Effector memory CD8-positive, alpha-beta T cell (primary cell): Measurements from ENCODE around the gene XPNPEP1.

Experiments used
- ATAC-seq: fragments of 150-1000 bp; cut with Tn5 transposase; replicated peaks from 2 replicates; pipeline ENCODE4 v1.10.0; 2021; ENCODE audit warnings: mild to moderate bottlenecking, moderate library complexity
- DNase-seq, 3 experiments: peaks; one replicate each; pipeline ENCODE4 v3.0.0; 2021
- H3K27ac Mint-ChIP-seq, 2 donors: one replicate each; pipeline ENCODE4 v1.8.0; 2022; ENCODE audit warnings: mild to moderate bottlenecking in 2 of 2, mixed read lengths in 2 of 2, moderate library complexity in 2 of 2
- H3K27me3 Mint-ChIP-seq, 2 donors: one replicate each; pipeline ENCODE4 v1.8.0; 2022; ENCODE audit warnings: mixed read lengths in 2 of 2
- H3K36me3 Mint-ChIP-seq: one replicate; pipeline ENCODE4 v1.8.0; 2022; ENCODE audit warnings: mild to moderate bottlenecking, moderate library complexity, mixed read lengths; ENCODE audit not compliant: insufficient read depth
- H3K4me1 Mint-ChIP-seq, 2 donors: one replicate each; pipeline ENCODE4 v1.8.0; 2022; ENCODE audit warnings: low read depth in 2 of 2, mixed read lengths in 2 of 2
- H3K4me3 Mint-ChIP-seq, 2 donors: one replicate each; pipeline ENCODE4 v1.8.0; 2022; ENCODE audit warnings: mild to moderate bottlenecking in 2 of 2, mixed read lengths in 2 of 2, moderate library complexity in 2 of 2
- H3K9me3 Mint-ChIP-seq, 2 donors: one replicate each; pipeline ENCODE4 v1.8.0; 2022; ENCODE audit warnings: mixed read lengths in 2 of 2

XPNPEP1 gene

GRCh38 chr10:109940117-109940516 is 16.8 kb upstream of the XPNPEP1 start:
- Mint-ChIP-seq H3K9me3 (no peaks in the 10 kb centered on the region), H3K4me1 (peaks cover 22 to 38% of the 10 kb centered on the region in 2 donors), H3K4me3 (no peak overlapping the region), H3K36me3 (no peaks in the 10 kb centered on the region), H3K27ac (no peak overlapping the region), H3K27me3 (no peaks in the 10 kb centered on the region)
- ATAC-seq (no peak), DNase-seq (no peak)

- Mint-ChIP-seq H3K4me3 (no peak overlapping the region), H3K4me1 (peaks cover 27 to 43% of the 10 kb centered on the region in 2 donors), H3K36me3 (no peaks in the 10 kb centered on the region), H3K27ac (peak overlapping the region in 1 of 2 donors; percentile 72), H3K9me3 (no peaks in the 10 kb centered on the region), H3K27me3 (no peaks in the 10 kb centered on the region)
- ATAC-seq (no peak), DNase-seq (no peak)
Observed at GRCh38 chr10:109939315-109939961, 16.1 kb upstream of the XPNPEP1 start.

- no peak for DNase-seq
- H3K27me3 Mint-ChIP-seq, result no peaks in the 10 kb centered on the region
- H3K36me3 Mint-ChIP-seq, result no peaks in the 10 kb centered on the region
- no peak for ATAC-seq
- H3K9me3 Mint-ChIP-seq, result no peaks in the 10 kb centered on the region
- H3K27ac Mint-ChIP-seq, result peak overlapping the region in 1 of 2 donors; percentile 93
- H3K4me1 Mint-ChIP-seq, result peaks cover 33 to 50% of the 10 kb centered on the region in 2 donors
- H3K4me3 Mint-ChIP-seq, result no peak overlapping the region
Observed at GRCh38 chr10:109937460-109938065, 14.3 kb upstream of the XPNPEP1 start.

GRCh38 chr10:109934958-109935793 is 11.9 kb upstream of the XPNPEP1 start:
- Mint-ChIP-seq H3K27me3 (no peaks in the 10 kb centered on the region), H3K9me3 (no peaks in the 10 kb centered on the region), H3K36me3 (no peaks in the 10 kb centered on the region), H3K4me1 (peaks cover 33 to 50% of the 10 kb centered on the region in 2 donors), H3K27ac (peak overlapping the region; percentile 85 to 93), H3K4me3 (peak overlapping the region; percentile 60 to 69)
- DNase-seq (no peak), ATAC-seq (no peak)

- ATAC-seq (peak; percentile 91), DNase-seq (peak; percentile 40 to 55 (median 43))
- Mint-ChIP-seq H3K27ac (peak overlapping the region; percentile 85 to 93), H3K27me3 (no peaks in the 10 kb centered on the region), H3K4me3 (peak overlapping the region; percentile 60 to 69), H3K9me3 (no peaks in the 10 kb centered on the region), H3K4me1 (peaks cover 33 to 44% of the 10 kb centered on the region in 2 donors), H3K36me3 (no peaks in the 10 kb centered on the region)
Observed at GRCh38 chr10:109933984-109934565, 10.8 kb upstream of the XPNPEP1 start.

GRCh38 chr10:109932968-109933367 is 9.7 kb upstream of the XPNPEP1 start:
- H3K4me3 Mint-ChIP-seq, result peak overlapping the region in 1 of 2 donors; percentile 69
- no peaks in the 10 kb centered on the region for H3K27me3 Mint-ChIP-seq
- ATAC-seq, result no peak

GRCh38 chr10:109932391-109932790 is 9.1 kb upstream of the XPNPEP1 start:
- no peaks in the 10 kb centered on the region for H3K36me3 Mint-ChIP-seq
- peaks cover 30 to 36% of the 10 kb centered on the region in 2 donors for H3K4me1 Mint-ChIP-seq
- DNase-seq (no peak), ATAC-seq (no peak)
- no peaks in the 10 kb centered on the region for H3K9me3 Mint-ChIP-seq
- no peak overlapping the region for H3K4me3 Mint-ChIP-seq
- H3K27me3 Mint-ChIP-seq, result no peaks in the 10 kb centered on the region
- H3K27ac Mint-ChIP-seq, result peak overlapping the region in 1 of 2 donors; percentile 12

More at GRCh38 chr10:109932968-109933367, 9.7 kb upstream of the XPNPEP1 start:
- peak overlapping the region in 1 of 2 donors; percentile 93 for H3K27ac Mint-ChIP-seq
- H3K4me1 Mint-ChIP-seq, result peaks cover 33 to 36% of the 10 kb centered on the region in 2 donors
- no peak for DNase-seq
- H3K36me3 Mint-ChIP-seq, result no peaks in the 10 kb centered on the region
- H3K9me3 Mint-ChIP-seq, result no peaks in the 10 kb centered on the region

- Mint-ChIP-seq H3K4me1 (peaks cover 26 to 33% of the 10 kb centered on the region in 2 donors), H3K27me3 (no peaks in the 10 kb centered on the region), H3K27ac (peak overlapping the region in 1 of 2 donors; percentile 12), H3K9me3 (no peaks in the 10 kb centered on the region), H3K4me3 (no peak overlapping the region), H3K36me3 (no peaks in the 10 kb centered on the region)
- DNase-seq (no peak), ATAC-seq (no peak)
Observed at GRCh38 chr10:109931163-109931562, 7.9 kb upstream of the XPNPEP1 start.

GRCh38 chr10:109929501-109930219 is 6.3 kb upstream of the XPNPEP1 start:
- Mint-ChIP-seq H3K36me3 (no peaks in the 10 kb centered on the region), H3K4me3 (no peak overlapping the region), H3K9me3 (no peaks in the 10 kb centered on the region), H3K27ac (no peak overlapping the region), H3K27me3 (no peaks in the 10 kb centered on the region), H3K4me1 (peaks cover 14 to 19% of the 10 kb centered on the region in 2 donors)
- ATAC-seq (no peak), DNase-seq (no peak)

GRCh38 chr10:109928475-109928891 is 5.2 kb upstream of the XPNPEP1 start:
- H3K4me3 Mint-ChIP-seq, result no peak overlapping the region
- ATAC-seq, result no peak
- H3K36me3 Mint-ChIP-seq, result no peaks in the 10 kb centered on the region
- no peak overlapping the region for H3K27ac Mint-ChIP-seq
- H3K9me3 Mint-ChIP-seq, result no peaks in the 10 kb centered on the region
- peaks cover 14 to 17% of the 10 kb centered on the region in 2 donors for H3K4me1 Mint-ChIP-seq
- no peak for DNase-seq
- H3K27me3 Mint-ChIP-seq, result no peaks in the 10 kb centered on the region

- no peaks in the 10 kb centered on the region for H3K27me3 Mint-ChIP-seq
- no peak for ATAC-seq
- H3K27ac Mint-ChIP-seq, result no peak overlapping the region
- DNase-seq, result no peak
- no peaks in the 10 kb centered on the region for H3K9me3 Mint-ChIP-seq
- no peaks in the 10 kb centered on the region for H3K36me3 Mint-ChIP-seq
- H3K4me3 Mint-ChIP-seq, result no peak overlapping the region
- peaks cover 18 to 20% of the 10 kb centered on the region in 2 donors for H3K4me1 Mint-ChIP-seq
Observed at GRCh38 chr10:109926825-109927224, 3.5 kb upstream of the XPNPEP1 start.

GRCh38 chr10:109926061-109926745 is 2.9 kb upstream of the XPNPEP1 start:
- ATAC-seq, result no peak
- no peak for DNase-seq
- Mint-ChIP-seq H3K4me1 (peaks cover 24 to 26% of the 10 kb centered on the region in 2 donors), H3K4me3 (no peak overlapping the region), H3K27ac (no peak overlapping the region), H3K27me3 (no peaks in the 10 kb centered on the region), H3K9me3 (no peaks in the 10 kb centered on the region), H3K36me3 (no peaks in the 10 kb centered on the region)
